Parathyroid adenoma (tissue), 2 donors: ENCODE results near the gene RGPD5.
"Not testable (repeated sequence)": the region's sequence is repeated elsewhere in the genome, so short reads cannot be mapped to it uniquely, and the experiment has no call there.

Experiments
- H2AFZ ChIP-seq: fragments of 300-600 bp; sonication (generic); one replicate; pipeline ENCODE4 v1.7.0; 2017; ENCODE audit warnings: antibody characterized with exemption, mild to moderate bottlenecking
- H3K27ac ChIP-seq: fragments of 300-600 bp; sonication (generic); one replicate; pipeline ENCODE4 v1.7.0; 2017
- H3K27me3 ChIP-seq: fragments of 300-600 bp; sonication (generic); one replicate; pipeline ENCODE4 v1.7.0; 2017; ENCODE audit warnings: low read length; ENCODE audit not compliant: control insufficient read depth, insufficient read depth
- H3K36me3 ChIP-seq: fragments of 300-600 bp; sonication (generic); one replicate; pipeline ENCODE4 v1.7.0; 2017; ENCODE audit warnings: low read length; ENCODE audit not compliant: control insufficient read depth, insufficient read depth
- H3K4me1 ChIP-seq: fragments of 300-600 bp; sonication (generic); one replicate; pipeline ENCODE4 v1.7.0; 2017; ENCODE audit warnings: control low read depth
- H3K4me2 ChIP-seq: fragments of 300-600 bp; sonication (generic); one replicate; pipeline ENCODE4 v1.7.0; 2017; ENCODE audit warnings: low read length
- H3K4me3 ChIP-seq: fragments of 300-600 bp; sonication (generic); one replicate; pipeline ENCODE4 v1.7.0; 2017; ENCODE audit warnings: low read depth, low read length
- H3K79me2 ChIP-seq: fragments of 300-600 bp; sonication (generic); one replicate; pipeline ENCODE4 v1.7.0; 2017; ENCODE audit warnings: control low read depth
- H3K9ac ChIP-seq: fragments of 300-600 bp; sonication (generic); one replicate; pipeline ENCODE4 v1.7.0; 2017; ENCODE audit warnings: mild to moderate bottlenecking
- H3K9me3 ChIP-seq: fragments of 300-600 bp; sonication (generic); one replicate; pipeline ENCODE4 v1.7.0; 2017; ENCODE audit warnings: low read length; ENCODE audit not compliant: control insufficient read depth
- donor health status: primary hyperparathyroidism.

RGPD5 gene

GRCh38 chr2:109894141-109894540, 100.0 kb downstream of the RGPD5 start:
- H3K27me3 ChIP-seq, H3K36me3 ChIP-seq, H3K4me2 ChIP-seq, H2AFZ ChIP-seq, H3K4me1 ChIP-seq, H3K79me2 ChIP-seq, H3K4me3 ChIP-seq, H3K9ac ChIP-seq, H3K9me3 ChIP-seq, H3K27ac ChIP-seq: not testable (repeated sequence)

GRCh38 chr2:109895090-109895869, 101.2 kb downstream of the RGPD5 start:
- not testable (repeated sequence) for H3K27me3 ChIP-seq, H3K4me3 ChIP-seq, H2AFZ ChIP-seq, H3K4me1 ChIP-seq, H3K9me3 ChIP-seq, H3K79me2 ChIP-seq, H3K27ac ChIP-seq, H3K36me3 ChIP-seq, H3K9ac ChIP-seq, H3K4me2 ChIP-seq

GRCh38 chr2:109896212-109896611, 102.1 kb downstream of the RGPD5 start:
- not testable (repeated sequence) for H2AFZ ChIP-seq, H3K79me2 ChIP-seq

GRCh38 chr2:109897769-109898461, 103.8 kb downstream of the RGPD5 start:
- H3K27me3 ChIP-seq, H3K4me3 ChIP-seq, H3K4me2 ChIP-seq, H3K9ac ChIP-seq, H3K9me3 ChIP-seq, H3K36me3 ChIP-seq, H3K27ac ChIP-seq, H2AFZ ChIP-seq, H3K79me2 ChIP-seq, H3K4me1 ChIP-seq: not testable (repeated sequence)

More at GRCh38 chr2:109896212-109896611, 102.1 kb downstream of the RGPD5 start:
- H3K27ac ChIP-seq, H3K9me3 ChIP-seq, H3K4me2 ChIP-seq, H3K4me1 ChIP-seq, H3K36me3 ChIP-seq, H3K4me3 ChIP-seq, H3K27me3 ChIP-seq, H3K9ac ChIP-seq: not testable (repeated sequence)

GRCh38 chr2:109898462-109899336, 104.6 kb downstream of the RGPD5 start, which contains the start of gene LIMS3:
Gene LIMS3 (plus strand): TSS chr2:109898688. CDS start chr2:109898729, 41 bp downstream.
- H2AFZ ChIP-seq, H3K9me3 ChIP-seq, H3K4me3 ChIP-seq, H3K4me2 ChIP-seq, H3K4me1 ChIP-seq, H3K36me3 ChIP-seq, H3K9ac ChIP-seq, H3K27ac ChIP-seq, H3K27me3 ChIP-seq, H3K79me2 ChIP-seq: not testable (repeated sequence)

- not testable (repeated sequence) for H3K9ac ChIP-seq, H3K4me1 ChIP-seq, H3K27ac ChIP-seq, H3K36me3 ChIP-seq, H3K79me2 ChIP-seq, H3K4me3 ChIP-seq, H3K4me2 ChIP-seq, H3K27me3 ChIP-seq, H3K9me3 ChIP-seq, H2AFZ ChIP-seq
Observed at GRCh38 chr2:109905796-109906195, 111.7 kb downstream of the RGPD5 start.
